IPS-11a (cell line): ENCODE data around the gene TOM1.

Source experiments
- H3K4me3 ChIP-seq: one replicate; pipeline ENCODE4 v1.5.1; 2013; ENCODE audit warnings: low read depth, low read length, control low read depth

Gene TOM1

DNA sequence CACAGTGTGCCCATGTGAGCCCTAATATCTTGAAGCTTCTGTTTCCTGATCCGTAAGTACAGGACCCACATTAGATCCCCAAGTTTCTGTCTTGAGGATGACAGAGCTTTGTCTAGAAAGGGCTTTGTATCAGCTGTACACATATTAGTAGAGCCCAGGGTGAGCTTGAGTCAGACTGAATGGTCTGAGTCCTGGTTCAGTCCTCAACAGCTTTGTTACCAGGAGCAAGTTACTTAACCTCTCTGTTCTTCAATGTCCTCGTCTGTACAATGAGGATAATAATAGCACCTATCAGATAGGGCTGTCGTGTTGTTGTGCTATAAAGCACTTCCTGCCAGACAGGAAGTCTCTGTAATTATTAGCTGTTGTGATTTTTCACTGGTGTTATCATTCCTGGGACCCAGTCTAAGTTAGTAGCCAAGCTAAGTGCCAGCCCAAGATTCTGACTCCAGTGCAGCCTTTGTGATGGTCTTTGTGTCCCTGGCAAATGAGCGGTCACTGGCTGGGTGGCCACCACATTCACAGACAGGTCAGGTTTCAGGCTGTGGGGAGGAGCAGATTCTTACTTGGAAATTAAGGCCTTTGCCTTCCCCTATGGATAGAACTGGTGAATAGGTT, 6.8 kb downstream of the TOM1 start:
- no peak overlapping the region for H3K4me3 ChIP-seq

DNA sequence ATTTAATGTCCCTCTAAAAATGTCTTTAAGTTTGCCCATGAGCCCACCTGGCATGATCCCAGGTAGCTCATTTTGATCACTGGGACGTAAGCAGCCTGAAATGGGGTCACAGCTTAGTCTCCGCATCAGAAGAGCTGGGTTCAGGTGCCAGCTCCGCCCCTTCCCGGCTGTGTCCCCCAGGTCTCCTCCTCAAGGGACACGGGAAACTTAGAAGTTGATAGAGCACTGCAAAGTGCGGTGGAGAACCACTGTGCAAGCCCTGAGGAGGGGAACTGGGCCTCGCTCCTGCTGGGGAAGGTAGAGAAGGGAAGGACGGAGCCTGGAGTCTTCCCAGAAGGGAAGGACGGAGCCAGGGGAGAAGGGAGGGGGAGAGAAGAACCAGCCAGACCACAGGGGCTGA, 7.7 kb downstream of the TOM1 start:
- no peak overlapping the region for H3K4me3 ChIP-seq

DNA sequence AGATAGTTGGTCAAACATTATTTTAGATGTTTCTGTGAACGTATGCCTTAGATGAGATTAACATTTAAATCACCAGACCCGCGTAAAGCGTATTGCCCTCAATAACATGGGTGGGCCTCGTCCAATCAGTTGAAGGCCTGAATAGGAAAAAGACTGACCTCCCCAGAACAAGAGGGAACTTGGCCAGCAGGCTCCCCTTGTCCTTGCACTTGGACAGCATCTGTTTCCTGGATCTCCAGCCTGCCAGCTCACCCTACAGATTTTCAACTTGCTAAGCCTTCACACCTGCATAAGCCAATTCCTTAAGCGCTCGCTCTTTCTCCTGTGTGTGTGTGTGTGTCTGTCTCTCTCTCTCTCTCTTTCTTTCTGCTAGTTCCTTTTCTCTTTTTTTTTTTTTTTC, 8.2 kb downstream of the TOM1 start:
- H3K4me3 ChIP-seq = no peak overlapping the region

DNA sequence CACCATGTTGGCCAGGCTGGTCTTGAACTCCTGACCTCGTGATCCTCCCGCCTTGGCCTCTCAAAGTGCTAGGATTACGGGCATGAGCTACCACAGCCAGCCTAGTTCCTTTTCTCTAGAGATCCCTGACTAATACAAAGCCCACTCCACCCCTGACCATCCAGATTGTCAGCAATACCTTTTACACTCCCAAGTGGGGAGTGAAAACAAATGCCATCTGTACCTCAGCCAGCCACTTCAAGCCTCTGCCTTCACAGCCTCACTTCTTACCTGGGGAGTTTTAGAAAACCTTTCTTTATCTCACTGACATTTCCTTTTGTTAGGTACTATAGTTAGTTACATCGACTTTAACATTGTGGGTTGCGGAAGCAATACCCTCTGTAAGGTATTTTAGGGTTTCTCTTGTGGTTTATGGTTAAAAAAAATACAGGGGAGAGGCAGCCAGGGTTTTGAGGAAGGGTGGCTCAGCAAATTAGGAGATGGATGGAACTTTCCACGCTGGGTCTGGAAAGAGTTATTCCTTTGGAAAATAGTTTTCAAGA, 8.9 kb downstream of the TOM1 start:
- no peak overlapping the region for H3K4me3 ChIP-seq

DNA sequence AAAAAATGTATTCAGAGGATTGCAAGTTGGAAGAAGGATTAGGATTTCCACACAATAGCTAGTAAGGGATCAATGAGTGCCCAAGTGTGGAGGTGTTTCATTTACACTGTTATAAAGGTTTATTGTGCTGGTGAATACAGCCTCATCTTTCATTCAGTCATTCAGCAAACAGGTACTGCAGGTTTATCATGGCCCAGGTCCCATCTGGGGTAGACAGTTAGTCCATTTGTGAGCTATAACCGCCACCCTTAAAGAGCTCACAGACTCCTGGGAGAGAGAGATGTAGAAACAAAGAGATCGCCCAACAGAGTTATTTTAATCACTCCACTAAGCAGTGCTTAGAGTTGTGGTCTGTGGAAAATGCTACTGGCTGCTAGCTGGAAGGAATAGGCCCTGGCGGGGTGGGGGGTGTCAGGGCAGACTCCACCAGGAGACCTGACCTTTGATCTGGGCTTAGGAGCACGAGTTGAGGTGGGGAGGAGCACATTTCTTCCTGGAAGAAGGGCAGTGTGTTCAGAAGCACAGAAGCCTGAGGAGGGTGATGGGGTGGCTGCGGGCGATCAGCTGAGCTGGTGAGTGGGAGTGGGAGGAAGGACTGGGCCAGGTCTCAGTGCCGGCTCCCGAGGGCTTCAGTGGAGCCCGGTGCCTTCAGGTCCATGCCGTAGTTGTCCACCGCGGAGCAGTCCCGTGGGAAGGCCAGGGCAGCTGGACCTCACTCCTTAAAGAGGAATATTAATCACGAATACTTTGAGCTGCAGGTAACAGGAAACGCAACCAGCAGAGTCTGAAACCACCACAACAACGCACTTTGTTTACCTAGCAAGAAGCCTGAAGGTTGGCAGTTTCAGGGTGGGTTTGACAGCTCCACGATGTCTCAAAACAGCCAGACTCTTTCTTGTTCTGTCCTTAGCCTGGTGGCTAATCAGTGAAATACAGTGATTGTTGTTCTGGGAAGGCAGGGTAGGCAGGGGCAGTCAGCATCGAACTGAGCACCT, 11.2 kb downstream of the TOM1 start:
- H3K4me3 ChIP-seq = no peak overlapping the region

DNA sequence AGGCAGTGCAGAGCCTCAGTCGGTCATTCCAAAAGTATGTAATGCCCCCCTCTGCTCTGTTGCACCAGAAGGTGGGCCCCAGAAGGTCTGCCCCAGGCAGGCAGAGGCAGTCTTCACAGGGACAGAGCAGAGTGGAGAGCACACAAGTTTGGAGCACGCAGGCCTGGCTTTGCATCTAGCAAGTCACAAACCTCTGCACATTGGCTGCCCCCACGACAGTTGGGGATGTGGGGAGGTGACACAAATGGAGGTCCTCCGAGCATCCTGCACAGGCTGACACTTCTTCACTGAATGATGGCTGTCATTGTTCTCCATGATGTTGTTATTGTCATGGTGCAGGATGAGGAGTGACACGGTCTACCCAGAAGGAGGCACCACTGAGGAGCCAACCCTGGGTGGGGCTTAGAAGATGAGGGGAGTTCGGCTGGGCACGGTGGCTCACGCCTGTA, 11.9 kb downstream of the TOM1 start:
- H3K4me3 ChIP-seq = no peak overlapping the region

DNA sequence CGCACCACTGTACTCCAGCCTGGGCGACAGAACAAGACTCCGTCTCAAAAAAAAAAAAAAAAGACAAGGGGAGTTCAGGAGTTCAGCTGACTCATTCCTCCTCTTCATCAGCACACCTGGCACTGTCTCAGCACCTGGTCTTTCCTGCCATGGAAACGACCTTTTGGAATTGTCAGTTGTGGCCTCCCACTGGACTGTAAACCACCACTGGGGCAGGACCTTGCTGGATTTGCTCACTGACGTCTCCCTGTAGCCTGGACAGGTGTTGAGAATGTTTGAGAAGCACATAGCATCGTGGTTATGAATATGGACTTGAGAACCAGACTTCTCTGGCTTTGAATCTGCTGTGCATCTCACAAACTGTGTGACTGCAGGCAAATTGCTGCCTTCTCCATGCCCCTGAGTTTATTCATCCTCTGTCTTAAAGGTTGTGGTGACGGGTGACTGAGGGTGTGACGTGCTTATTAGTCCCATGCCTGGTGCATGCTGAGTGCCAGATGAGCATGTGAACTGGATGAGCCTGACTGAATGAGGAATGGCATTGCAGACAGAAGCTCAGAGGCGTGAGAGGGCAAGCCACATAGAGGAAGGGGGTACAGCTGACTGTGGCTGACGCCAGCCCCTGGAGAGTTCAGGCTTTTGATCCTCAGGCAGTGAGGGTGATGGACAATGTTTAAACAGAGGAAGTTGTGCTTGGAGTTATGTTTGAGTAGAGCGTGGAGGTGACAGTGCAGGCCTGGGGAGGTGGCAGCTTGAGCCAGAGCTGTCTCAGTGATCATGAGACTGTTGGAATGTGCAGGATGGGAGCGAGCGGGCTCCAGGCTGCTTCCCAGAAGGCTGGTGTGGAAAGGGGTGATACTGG, 12.7 kb downstream of the TOM1 start:
- H3K4me3 ChIP-seq = no peak overlapping the region

DNA sequence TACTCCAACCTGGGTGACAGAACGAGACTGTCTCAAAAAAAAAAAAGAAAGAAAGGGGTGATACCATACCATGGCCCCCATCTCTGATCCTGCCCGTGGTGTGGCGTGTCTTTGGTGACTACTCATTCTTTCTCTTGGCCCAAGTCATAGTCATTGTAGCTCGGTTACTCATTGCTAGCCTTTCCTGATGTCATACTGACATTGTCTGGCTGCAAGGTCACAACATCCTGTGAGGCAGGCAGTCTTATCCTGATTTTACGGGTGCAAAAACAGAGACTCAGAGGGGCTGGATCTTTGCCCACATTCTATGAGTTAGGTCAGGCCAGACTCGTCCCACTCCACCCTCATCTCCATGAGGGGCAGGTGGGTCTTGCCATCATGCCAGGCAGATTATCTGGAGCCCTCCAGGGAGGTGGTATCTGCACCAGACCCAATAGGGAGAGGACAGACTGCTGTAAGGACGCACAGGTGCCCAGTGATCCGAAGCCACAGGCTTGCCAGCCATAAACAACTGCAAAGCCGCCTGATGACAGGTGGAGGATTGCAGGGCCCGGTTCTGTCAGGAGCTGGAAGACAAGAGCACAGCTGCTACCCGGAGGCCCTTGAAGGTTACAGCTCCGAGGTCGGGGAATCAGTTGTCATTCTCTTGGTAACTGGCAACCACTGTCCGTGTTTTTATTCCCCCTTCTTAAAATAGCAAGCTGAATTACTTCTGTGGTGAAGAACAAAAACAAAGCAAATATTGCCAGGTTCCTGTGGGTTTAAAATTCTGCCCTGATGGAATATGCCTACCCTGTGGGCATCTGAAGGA, 13.8 kb downstream of the TOM1 start:
- no peak overlapping the region for H3K4me3 ChIP-seq

DNA sequence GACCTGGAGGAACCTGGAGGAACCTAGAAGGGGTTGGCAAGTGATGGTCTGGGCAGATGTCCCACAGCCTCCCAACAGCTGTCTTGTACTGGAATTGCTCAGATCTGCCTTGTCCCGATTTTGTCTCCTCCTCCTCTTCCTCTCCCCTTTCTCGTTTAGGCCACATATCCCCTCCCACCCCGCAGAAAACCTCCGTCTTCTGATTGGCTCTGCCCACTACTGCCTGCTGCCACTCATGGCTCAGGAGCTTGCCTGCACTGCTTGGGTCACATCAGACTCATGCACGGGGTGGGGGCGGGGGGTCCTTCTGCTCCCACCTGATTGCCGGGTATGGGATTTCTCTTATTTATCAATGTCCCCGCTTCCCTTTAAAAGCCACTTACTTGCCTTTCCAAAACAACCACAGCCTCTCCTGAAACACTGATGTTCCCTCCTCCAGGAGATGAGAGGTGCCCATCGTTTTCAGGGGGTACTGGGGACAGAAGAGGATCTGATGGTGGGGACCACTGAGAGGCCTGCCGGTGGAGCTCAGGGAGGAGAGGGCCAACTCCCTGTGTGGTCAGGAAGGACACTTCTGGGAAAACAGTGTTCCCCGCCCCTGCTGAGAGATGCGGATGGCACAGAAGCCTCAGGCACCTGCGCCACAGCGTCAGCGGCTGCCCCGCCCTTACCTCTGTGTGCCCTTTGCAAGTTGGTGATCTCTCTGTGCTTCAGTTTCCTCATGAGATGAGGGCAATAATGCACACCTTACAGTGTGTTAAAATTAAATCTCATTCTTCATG, 14.7 kb downstream of the TOM1 start:
- no peak overlapping the region for H3K4me3 ChIP-seq

DNA sequence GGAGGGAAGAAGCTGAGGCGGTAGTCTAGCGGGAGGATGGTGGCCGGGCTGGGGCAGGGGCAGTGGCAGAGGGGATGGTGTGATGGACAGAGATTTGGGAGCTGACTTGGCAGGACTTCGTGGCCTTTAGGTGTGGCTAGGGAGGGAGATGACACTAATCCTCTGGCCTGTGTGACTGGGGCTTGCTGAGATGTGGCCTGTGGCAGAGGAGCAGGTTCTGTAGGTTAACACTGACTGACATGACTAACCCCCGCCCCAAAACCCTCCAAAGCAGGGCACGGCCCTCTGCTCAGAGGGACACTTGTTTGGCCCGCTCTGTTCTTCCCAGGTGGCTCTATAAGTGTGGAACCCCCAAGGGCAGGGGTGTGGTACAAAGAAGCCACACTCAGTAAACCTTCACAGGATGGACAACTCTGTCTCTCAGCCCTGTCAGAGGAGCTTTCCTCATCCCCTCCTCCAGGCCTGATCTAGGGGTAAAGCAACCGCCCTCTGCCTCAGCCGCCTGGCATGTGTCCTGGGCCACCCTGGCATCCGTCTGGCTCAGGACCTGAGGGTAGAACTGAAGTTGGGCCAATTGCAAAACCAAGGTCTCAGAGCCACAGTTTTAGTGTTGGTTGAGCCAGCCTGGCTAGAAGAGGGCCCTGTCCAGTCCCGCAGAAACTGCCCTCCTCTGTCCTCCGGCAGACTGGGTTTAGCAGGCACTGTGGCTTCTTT, 15.6 kb downstream of the TOM1 start:
- H3K4me3 ChIP-seq = no peak overlapping the region

DNA sequence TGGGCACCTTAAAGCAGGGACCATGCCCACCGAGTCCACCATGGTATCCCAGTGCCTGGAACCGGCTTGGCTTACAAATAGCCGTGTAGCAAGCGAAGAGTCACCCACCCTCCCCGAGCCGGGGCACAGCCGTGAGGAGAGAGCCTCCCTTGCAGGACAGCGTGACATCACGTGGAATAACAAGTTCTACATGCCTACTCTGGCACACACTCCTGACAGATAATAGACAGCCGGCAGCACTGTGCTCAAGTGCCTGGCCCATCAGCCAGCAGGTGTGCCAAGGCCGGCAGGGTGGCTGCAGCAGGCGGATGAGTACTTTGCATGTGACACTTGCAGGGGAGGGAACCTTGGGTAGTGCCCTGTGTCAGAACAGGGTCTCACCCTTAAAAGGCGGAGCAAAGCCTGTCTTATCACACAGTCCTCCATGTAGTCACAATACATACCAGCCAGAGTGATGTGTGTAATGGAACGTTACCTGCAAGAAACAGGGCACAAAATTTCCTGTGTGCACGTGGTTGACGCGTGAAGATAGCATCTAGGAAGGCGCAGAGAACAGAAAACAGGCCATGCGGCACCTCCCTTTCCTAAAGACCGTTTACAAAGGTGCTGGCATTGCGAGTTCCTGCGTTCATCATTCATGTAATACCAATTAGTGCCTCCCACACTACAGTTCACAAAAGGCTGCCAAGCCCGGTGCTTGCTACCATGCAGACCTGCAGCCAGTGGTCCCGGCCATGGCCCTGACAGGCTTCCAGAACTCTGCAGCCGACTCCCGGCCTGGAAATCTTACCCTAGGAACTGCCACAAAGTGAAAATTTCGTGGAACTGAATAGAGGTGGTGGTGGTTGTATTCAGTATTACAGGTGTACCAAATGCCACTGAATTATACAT, 16.4 kb downstream of the TOM1 start:
- no peak overlapping the region for H3K4me3 ChIP-seq

DNA sequence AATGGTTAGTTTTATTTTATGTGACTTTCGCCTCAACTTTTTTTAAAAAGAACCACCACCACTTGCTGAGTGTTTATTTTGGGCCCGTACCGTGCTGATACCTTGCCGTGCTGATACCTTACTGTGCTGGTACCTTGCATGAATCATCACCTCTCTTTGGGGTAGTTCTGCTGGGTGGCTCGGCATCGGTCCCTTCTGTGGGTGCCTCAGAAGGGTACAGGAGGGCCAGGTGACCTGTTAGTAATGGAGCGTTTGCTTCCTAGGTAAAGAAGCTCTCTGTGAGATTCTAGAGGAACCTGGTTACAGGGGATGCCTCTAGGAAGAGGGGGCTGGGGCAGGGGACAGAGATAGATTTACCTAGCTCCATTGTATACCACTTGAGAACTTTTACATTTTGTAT, 17.1 kb downstream of the TOM1 start:
- H3K4me3 ChIP-seq = no peak overlapping the region

DNA sequence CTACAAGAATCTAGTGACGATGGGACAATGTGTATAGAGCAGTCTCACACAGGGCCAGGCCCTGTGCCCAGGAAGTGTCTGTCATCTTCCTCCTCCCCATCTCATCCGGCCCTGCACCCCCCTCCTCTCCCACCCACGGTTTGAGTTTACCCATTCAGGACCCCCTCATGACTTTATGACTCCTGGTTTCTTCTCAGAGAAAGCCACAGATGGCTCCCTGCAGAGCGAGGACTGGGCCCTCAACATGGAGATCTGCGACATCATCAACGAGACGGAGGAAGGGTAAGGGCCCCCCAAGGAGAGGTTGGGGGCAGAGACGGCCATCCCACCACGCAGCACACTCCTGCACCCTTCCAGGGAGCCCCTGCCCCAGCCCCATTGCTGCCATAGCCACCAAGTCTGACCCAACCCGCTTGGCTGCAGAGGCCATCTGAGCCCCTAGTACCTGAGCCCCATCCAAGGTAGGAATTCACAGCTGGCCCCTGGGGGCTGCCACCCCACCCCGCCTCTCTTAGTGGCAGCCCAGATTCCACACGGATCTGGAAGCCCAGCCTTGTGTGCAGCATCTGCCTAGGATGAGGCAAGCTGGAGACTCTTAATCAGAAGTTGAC, 18.1 kb downstream of the TOM1 start:
- H3K4me3 ChIP-seq = no peak overlapping the region

DNA sequence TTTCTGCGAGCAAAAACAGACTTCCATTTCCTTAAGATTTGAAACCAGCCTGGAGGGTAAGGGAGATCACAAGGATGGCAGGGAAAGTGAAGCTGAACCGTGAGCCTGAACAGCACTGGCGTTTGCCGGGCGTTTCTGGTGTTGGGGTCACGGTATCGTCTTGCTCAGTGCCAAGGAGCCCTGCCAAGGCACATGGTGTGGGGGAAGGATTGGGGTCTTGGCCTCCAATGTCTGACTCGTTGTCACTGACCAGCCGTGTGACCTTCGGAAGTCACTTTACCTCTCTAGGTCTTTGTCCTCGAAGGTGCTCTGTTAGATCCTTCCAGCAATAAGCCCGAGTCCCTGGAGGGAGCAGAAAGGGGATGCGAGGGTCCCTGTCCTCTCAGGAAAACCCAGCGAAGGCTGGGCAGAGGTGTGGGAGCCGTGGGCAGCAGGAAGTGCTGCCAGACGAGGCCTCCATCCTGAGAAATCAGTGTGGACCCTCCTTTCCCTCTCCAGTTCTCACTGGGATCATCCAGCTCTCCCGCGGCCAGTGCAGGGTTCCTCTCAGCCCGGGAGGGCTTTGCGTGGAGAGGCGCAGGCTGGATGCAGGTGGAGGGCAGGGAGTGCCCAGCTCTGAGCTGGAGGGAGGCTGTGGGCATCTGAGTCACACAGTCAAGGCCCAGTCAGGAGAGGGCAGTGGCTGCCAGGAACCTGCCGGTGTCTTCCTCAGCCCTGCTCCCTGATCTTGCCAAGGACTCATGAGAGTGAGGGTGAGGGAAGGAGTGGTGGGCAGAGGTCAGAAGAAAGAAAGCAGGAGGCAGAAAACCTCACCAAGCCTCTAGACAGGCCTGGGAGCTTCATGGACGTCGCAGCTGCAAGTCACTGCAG, 18.9 kb downstream of the TOM1 start:
- no peak overlapping the region for H3K4me3 ChIP-seq

DNA sequence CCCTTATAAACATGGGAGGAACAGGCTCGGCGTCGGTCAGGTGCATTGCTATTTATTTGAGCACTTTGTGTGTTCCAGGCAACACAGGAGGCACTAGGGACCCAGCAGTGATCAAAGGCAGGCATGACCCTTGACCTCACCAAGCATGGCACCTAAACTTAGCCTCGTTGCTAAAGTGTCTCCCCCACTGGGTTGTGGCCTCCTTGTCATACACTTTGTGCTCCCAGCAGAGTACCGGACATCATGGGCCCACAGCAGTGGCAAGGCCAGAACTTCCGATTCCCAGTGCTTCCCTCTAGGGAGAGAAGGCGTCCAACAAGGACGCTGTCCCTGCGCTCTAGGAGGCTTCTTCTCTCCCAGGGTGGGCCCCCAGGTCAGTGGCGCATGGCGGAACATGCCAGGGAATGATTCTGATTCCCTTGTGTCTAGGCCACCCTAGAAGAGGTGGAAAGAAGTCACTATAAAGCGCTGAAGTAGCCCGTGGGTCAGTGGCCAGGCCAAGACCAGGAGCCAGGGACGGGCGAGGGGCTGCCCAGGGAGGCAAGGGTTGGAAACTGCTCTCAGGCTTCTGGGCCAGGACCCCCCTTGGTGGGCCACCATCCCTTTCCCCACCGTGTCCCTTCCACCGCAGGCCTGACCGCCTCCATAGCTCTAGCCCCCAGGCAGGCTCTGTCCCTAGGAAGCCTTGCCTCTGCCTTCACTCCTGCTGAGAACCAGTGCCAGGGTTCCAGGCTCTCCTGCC, 19.7 kb downstream of the TOM1 start:
- no peak overlapping the region for H3K4me3 ChIP-seq

DNA sequence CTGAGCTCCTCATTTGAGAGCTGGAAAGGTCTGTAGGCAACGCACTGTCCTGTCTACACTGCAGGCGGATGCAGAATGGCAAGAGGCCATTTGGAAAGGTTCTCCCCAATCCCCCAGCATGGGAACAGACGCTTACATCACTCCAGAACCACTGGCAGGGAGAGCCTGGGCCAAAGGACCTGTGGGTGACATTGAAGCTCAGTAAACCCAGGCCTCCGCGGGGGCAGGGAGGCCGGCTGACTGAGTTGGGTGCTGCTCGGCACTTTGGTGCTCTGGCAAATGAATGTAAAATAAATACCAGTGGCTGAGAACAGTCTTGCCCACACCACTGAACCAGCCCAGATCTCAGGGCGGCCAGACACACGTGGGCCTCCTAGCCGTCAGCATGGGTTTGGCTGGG, 22.4 kb downstream of the TOM1 start:
- no peak overlapping the region for H3K4me3 ChIP-seq
